CD14-positive monocyte (primary cell): ENCODE results near the gene NTPCR. TPM values are rescaled to one million over a fixed set of nuclear protein-coding genes. Genes with fewer than 3 reads are reported as not detected.

ENCODE experiments used
- DNase-seq, 3 donors: peaks; one replicate each; pipeline ENCODE4 v3.0.0-alpha.2; 2011 to 2022
- H2AFZ ChIP-seq: 2 replicates; pipeline ENCODE4 v1.6.0; 2012; ENCODE audit warnings: mild to moderate bottlenecking, low read depth, low read length, inconsistent platforms; ENCODE audit not compliant: insufficient read depth, poor library complexity, severe bottlenecking
- H3K27ac ChIP-seq, 2 donors: 1 replicate in 1 of 2; 2 replicates in 1 of 2; pipeline ENCODE4 v1.5.1; 2012 to 2013; ENCODE audit warnings: low read length in 2 of 2, control low read depth in 1 of 2, inconsistent platforms in 1 of 2, low read depth in 1 of 2, mild to moderate bottlenecking in 1 of 2
- H3K27me3 ChIP-seq, 2 donors: one replicate each; pipeline versions ENCODE4 v1.6.0 to v1.6.1; 2011 to 2013; ENCODE audit warnings: low read length in 2 of 2; ENCODE audit not compliant: control insufficient read depth in 2 of 2, insufficient read depth in 2 of 2
- H3K36me3 ChIP-seq, 2 donors: replicated peaks in 1 of 2; 1 replicate in 1 of 2; 2 replicates in 1 of 2; pipeline versions ENCODE4 v1.5.1 to v1.6.1; 2012 to 2013; ENCODE audit warnings: low read length in 2 of 2, control low read depth in 1 of 2, inconsistent platforms in 1 of 2, mild to moderate bottlenecking in 1 of 2; ENCODE audit not compliant: insufficient read depth in 2 of 2, control insufficient read depth in 1 of 2
- H3K4me1 ChIP-seq, 2 donors: 1 replicate in 1 of 2; 2 replicates in 1 of 2; pipeline versions ENCODE4 v1.5.1 to v1.6.1; 2012 to 2013; ENCODE audit warnings: low read length in 2 of 2, control low read depth in 1 of 2, inconsistent platforms in 1 of 2, mild to moderate bottlenecking in 1 of 2, moderate library complexity in 1 of 2; ENCODE audit not compliant: insufficient read depth in 2 of 2, control insufficient read depth in 1 of 2
- H3K4me2 ChIP-seq: replicated peaks from 2 replicates; pipeline ENCODE3; 2012; ENCODE audit warnings: low read length, moderate library complexity, mild to moderate bottlenecking; ENCODE audit not compliant: poor library complexity, severe bottlenecking; ENCODE audit errors: extremely low read depth
- H3K4me3 ChIP-seq, 3 experiments: fragments of 200-600 bp in 1 of 3; sonication (generic) in 1 of 3; replicated peaks in 1 of 3; 1 replicate in 2 of 3; 2 replicates in 1 of 3; pipeline ENCODE4 v1.5.1; 2011 to 2013; ENCODE audit warnings: low read length in 3 of 3, mild to moderate bottlenecking in 3 of 3, control low read depth in 2 of 3, low read depth in 2 of 3, inconsistent platforms in 1 of 3, moderate library complexity in 1 of 3
- H3K79me2 ChIP-seq: 2 replicates; pipeline ENCODE4 v1.6.0; 2012; ENCODE audit warnings: mild to moderate bottlenecking, control low read depth, inconsistent platforms, low read length, moderate library complexity; ENCODE audit not compliant: insufficient read depth
- H3K9ac ChIP-seq: 2 replicates; pipeline ENCODE4 v1.6.0; 2017; ENCODE audit warnings: low read length, mild to moderate bottlenecking; ENCODE audit not compliant: insufficient read depth, poor library complexity, severe bottlenecking
- H3K9me3 ChIP-seq, 2 donors: replicated peaks in 1 of 2; 1 replicate in 1 of 2; 2 replicates in 1 of 2; pipeline versions ENCODE4 v1.5.1 to v1.6.1; 2012 to 2013; ENCODE audit warnings: low read length in 2 of 2, control low read depth in 1 of 2; ENCODE audit not compliant: control insufficient read depth in 1 of 2, insufficient read depth in 1 of 2
- H4K20me1 ChIP-seq: 2 replicates; pipeline ENCODE4 v1.6.0; 2012; ENCODE audit warnings: mild to moderate bottlenecking, low read length, control low read depth, moderate library complexity; ENCODE audit not compliant: insufficient read depth
- H3K27ac Mint-ChIP-seq, 7 donors: one replicate each; pipeline ENCODE4 v1.8.0; 2020; ENCODE audit warnings: mild to moderate bottlenecking in 7 of 7, mixed read lengths in 7 of 7, moderate library complexity in 6 of 7, inconsistent platforms in 2 of 7
- H3K27me3 Mint-ChIP-seq, 3 donors: one replicate each; pipeline ENCODE4 v1.8.0; 2021 to 2022; ENCODE audit warnings: low read depth in 3 of 3, mild to moderate bottlenecking in 3 of 3, mixed read lengths in 3 of 3, moderate library complexity in 3 of 3, inconsistent platforms in 1 of 3
- H3K36me3 Mint-ChIP-seq, 2 donors: one replicate each; pipeline ENCODE4 v1.8.0; 2020; ENCODE audit warnings: mixed read lengths in 2 of 2, inconsistent platforms in 1 of 2, mild to moderate bottlenecking in 1 of 2
- H3K4me1 Mint-ChIP-seq: one replicate; pipeline ENCODE4 v1.8.0; 2020; ENCODE audit warnings: mild to moderate bottlenecking, mixed read lengths
- H3K4me3 Mint-ChIP-seq, 2 donors: one replicate each; pipeline ENCODE4 v1.8.0; 2020; ENCODE audit warnings: mild to moderate bottlenecking in 2 of 2, mixed read lengths in 2 of 2, moderate library complexity in 1 of 2
- H3K9me3 Mint-ChIP-seq, 7 donors: one replicate each; pipeline ENCODE4 v1.8.0; 2020 to 2022; ENCODE audit warnings: mixed read lengths in 7 of 7, mild to moderate bottlenecking in 6 of 7, moderate library complexity in 6 of 7, inconsistent platforms in 2 of 7
- WGBS: methylation state at CpG from one replicate; pipeline ENCODE4 v1.1.5; 2013; ENCODE audit warnings: missing lambda C conversion rate; ENCODE audit not compliant: insufficient coverage; 5-methylcytosine and 5-hydroxymethylcytosine counted together
- intact Hi-C, 2 donors: fragments of 100-400 bp; cut with micrococcal nuclease; formaldehyde crosslinking; loops; one replicate each; pipeline versions ENCODE4 v1.15.0 to v1.15.1; 2023
- polyA plus RNA-seq, 3 donors: library from polyadenylated mRNA; depleted of rRNA in 1 of 3; unstranded in 2 of 3; stranded (reverse) in 1 of 3; fragments of 300-500 nt in 2 of 3; fragments of >200 nt in 1 of 3; fragmentation: Illumina TruSeq in 2 of 3; gene quantifications; 1 replicate in 2 of 3; 2 replicates in 1 of 3; pipeline ENCODE4 v1.2.3, GENCODE V29; 2012 to 2021
- TF ChIP-seq, protein P1 (sequence below): fragments of 200-600 bp; IDR thresholded peaks from one replicate; pipeline ENCODE4 v1.8.0; 2022; ENCODE audit warnings: antibody characterized with exemption, mild to moderate bottlenecking

The NTPCR gene
- polyA plus RNA-seq, 3 donors, result 8.6 to 42.0 (median 31.7) TPM

- Mint-ChIP-seq H3K27ac (peak overlapping the region in 6 of 7 donors; percentile 3 to 65 (median 49)), H3K4me3 (peak overlapping the region in 1 of 2 donors; percentile 40), H3K36me3 (peaks cover 33 to 34% of the 10 kb centered on the region in 2 donors), H3K9me3 (peaks cover 9 to 13% (median 12%) of the 10 kb centered on the region in 7 donors), H3K4me1 (peaks cover 11% of the 10 kb centered on the region), H3K27me3 (no peaks in the 10 kb centered on the region)
- Histone ChIP-seq H3K4me1 (peaks cover 4 to 14% of the 10 kb centered on the region in 2 donors), H3K9ac (no peak overlapping the region), H4K20me1 (no peaks in the 10 kb centered on the region), H3K36me3 (peaks cover 9 to 34% of the 10 kb centered on the region in 2 donors), H3K79me2 (no peaks in the 10 kb centered on the region), H3K4me3 (no peak overlapping the region), H3K27me3 (no peaks in the 10 kb centered on the region), H3K27ac (peak overlapping the region in 1 of 2 donors; percentile 63), H2AFZ (no peak overlapping the region), H3K4me2 (no peak overlapping the region), H3K9me3 (peaks cover 0 to 12% of the 10 kb centered on the region in 2 donors)
- TF ChIP-seq, protein P1, sequence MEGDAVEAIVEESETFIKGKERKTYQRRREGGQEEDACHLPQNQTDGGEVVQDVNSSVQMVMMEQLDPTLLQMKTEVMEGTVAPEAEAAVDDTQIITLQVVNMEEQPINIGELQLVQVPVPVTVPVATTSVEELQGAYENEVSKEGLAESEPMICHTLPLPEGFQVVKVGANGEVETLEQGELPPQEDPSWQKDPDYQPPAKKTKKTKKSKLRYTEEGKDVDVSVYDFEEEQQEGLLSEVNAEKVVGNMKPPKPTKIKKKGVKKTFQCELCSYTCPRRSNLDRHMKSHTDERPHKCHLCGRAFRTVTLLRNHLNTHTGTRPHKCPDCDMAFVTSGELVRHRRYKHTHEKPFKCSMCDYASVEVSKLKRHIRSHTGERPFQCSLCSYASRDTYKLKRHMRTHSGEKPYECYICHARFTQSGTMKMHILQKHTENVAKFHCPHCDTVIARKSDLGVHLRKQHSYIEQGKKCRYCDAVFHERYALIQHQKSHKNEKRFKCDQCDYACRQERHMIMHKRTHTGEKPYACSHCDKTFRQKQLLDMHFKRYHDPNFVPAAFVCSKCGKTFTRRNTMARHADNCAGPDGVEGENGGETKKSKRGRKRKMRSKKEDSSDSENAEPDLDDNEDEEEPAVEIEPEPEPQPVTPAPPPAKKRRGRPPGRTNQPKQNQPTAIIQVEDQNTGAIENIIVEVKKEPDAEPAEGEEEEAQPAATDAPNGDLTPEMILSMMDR, result no peak
- intact Hi-C loops, result no loop called here
- 0% methylated on average over 5 of the region's 8 CpGs for WGBS
- DNase-seq, result peak; percentile 43 to 83 (median 57)
Observed at GRCh38 chr1:232978091-232978634, 27.8 kb downstream of the NTPCR start.

- Mint-ChIP-seq H3K9me3 (peaks cover 3 to 6% (median 6%) of the 10 kb centered on the region in 7 donors), H3K4me1 (peaks cover 11% of the 10 kb centered on the region), H3K36me3 (peaks cover 28 to 30% of the 10 kb centered on the region in 2 donors), H3K27me3 (no peaks in the 10 kb centered on the region), H3K27ac (peak overlapping the region in 3 of 7 donors; percentile 8 to 67 (median 12)), H3K4me3 (no peak overlapping the region)
- TF ChIP-seq, protein P1, result no peak
- Histone ChIP-seq H3K36me3 (peaks cover 9 to 33% of the 10 kb centered on the region in 2 donors), H3K27ac (peak overlapping the region in 1 of 2 donors; percentile 36), H3K27me3 (no peaks in the 10 kb centered on the region), H3K4me1 (peaks cover 4 to 14% of the 10 kb centered on the region in 2 donors), H3K4me3 (no peak overlapping the region), H4K20me1 (no peaks in the 10 kb centered on the region), H2AFZ (peak overlapping the region; percentile 40), H3K79me2 (no peaks in the 10 kb centered on the region), H3K9ac (no peak overlapping the region), H3K4me2 (no peak overlapping the region), H3K9me3 (peaks cover 0 to 5% of the 10 kb centered on the region in 2 donors)
- 18% methylated on average over 2 of the region's 4 CpGs for WGBS
- DNase-seq, result peak in 2 of 3 donors; percentile 39 to 69
- intact Hi-C loops, result no loop called here
Observed at GRCh38 chr1:232978815-232979214, 28.4 kb downstream of the NTPCR start.
